ENCODE results near the gene NEK2. TPM values are rescaled to one million over a fixed set of nuclear protein-coding genes. Genes with fewer than 3 reads are reported as not detected.

Gene NEK2
- polyA plus RNA-seq, 5 donors: 10.9 to 33.6 (median 19.9) TPM

DNA sequence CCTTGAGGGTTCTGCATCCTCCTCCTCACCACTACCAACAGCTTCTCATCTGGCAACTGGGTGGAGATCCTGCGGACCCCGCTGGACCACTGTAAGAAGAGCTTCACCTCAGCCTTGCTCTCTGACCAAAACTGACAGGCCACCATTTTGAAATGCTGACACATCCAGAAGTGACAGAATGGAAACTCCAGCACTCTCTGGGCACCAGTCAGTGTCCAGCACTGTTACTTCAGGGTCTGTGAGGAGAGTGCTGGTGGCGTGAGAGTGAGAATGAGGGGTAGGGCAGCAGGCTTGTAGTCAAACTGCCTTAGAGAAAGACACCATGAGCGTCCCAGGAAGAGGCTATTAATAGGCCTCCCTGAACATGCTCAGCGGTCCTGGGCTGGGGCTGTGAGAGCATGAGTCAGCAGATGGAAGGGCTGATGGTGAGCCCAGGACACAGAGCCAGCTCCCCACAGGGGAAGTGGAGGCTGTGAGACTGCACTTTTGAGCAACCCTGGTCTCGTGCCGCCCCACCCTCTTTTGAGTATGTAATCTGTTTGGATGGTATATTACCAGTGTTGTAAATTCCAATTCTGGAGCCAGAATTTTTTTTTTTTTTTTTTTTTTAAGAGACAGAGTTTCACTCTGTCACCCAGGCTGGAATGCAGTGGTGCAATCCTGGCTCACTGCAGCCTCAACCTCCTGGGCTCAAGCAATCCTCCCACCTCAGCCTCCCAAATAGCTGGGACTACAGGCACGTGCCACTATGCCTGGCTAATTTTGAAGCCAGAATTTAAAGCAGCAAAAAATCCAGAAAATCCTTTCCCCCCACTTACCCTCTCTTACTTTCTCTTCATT is 62.1 kb downstream of the NEK2 start:
- peak in 1 of 2 donors; percentile 23 for DNase-seq

DNA sequence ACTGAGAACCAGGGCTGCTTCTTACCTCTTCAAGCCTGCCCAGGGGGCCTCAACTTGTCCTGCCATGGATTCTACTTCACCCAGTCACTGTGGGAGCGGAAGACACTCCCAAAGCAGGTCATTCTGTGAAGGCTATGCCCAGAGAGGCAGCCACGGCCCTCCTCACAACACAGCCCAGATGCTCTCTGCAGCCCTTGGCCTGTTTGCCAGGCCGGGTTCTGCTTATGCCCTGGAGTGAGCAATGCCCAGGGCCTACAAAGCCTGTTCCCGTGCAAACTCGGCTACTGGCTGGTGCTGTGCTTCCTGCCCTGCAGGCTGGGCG is 62.7 kb downstream of the NEK2 start:
- no peak for DNase-seq

Other genes starting within 250 kb of the NEK2 start
- gene RD3, start 183.5 kb downstream of the NEK2 start, polyA plus RNA-seq (ENCODE audit: insufficient read depth in 1 of 5, insufficient read length in 5 of 5, low replicate concordance in 1 of 5): under 1 TPM; 0.04 to 0.14 (median 0.12) TPM
- 10 to 100 TPM; 11.0 to 21.5 (median 12.9) TPM for gene SLC30A1, start 96.5 kb downstream of the NEK2 start, polyA plus RNA-seq (ENCODE audit: insufficient read depth in 1 of 5, insufficient read length in 5 of 5, low replicate concordance in 1 of 5)
- gene LPGAT1, start 155.1 kb upstream of the NEK2 start, polyA plus RNA-seq (ENCODE audit: insufficient read depth in 1 of 5, insufficient read length in 5 of 5, low replicate concordance in 1 of 5): 10 to 100 TPM; 14.8 to 23.5 (median 17.7) TPM